NCI-H1436 treated with DMSO at 0.1 percent for 48 hours (cell line): Measurements from ENCODE around the gene RASGRP2.

Experiments used
- DNase-seq: peaks from one replicate; lab custom pipeline; 2025; lab: John Stamatoyannopoulos, UW

The RASGRP2 gene

GRCh38 chr11:64770120-64770519 lies 26.2 kb upstream of the RASGRP2 start:
- no peak for DNase-seq

GRCh38 chr11:64769283-64769682 lies 25.3 kb upstream of the RASGRP2 start:
- no peak for DNase-seq

GRCh38 chr11:64768300-64768694 lies 24.4 kb upstream of the RASGRP2 start:
- DNase-seq, result no peak

- DNase-seq, result no peak
Observed at GRCh38 chr11:64767344-64768299, 23.7 kb upstream of the RASGRP2 start.

GRCh38 chr11:64766881-64767280 lies 22.9 kb upstream of the RASGRP2 start:
- no peak for DNase-seq

- no peak for DNase-seq
Observed at GRCh38 chr11:64765851-64766665, 22.1 kb upstream of the RASGRP2 start.

- no peak for DNase-seq
Observed at GRCh38 chr11:64765291-64765850, 21.4 kb upstream of the RASGRP2 start.

GRCh38 chr11:64764753-64765152 lies 20.8 kb upstream of the RASGRP2 start:
- DNase-seq, result no peak

GRCh38 chr11:64764040-64764611 lies 20.2 kb upstream of the RASGRP2 start:
- DNase-seq, result no peak

GRCh38 chr11:64763526-64764039 lies 19.6 kb upstream of the RASGRP2 start:
- no peak for DNase-seq

GRCh38 chr11:64762674-64763525 lies 19.0 kb upstream of the RASGRP2 start:
- no peak for DNase-seq

GRCh38 chr11:64762277-64762673 lies 18.3 kb upstream of the RASGRP2 start:
- no peak for DNase-seq

- no peak for DNase-seq
Observed at GRCh38 chr11:64760759-64761420, 16.9 kb upstream of the RASGRP2 start.

- no peak for DNase-seq
Observed at GRCh38 chr11:64759722-64760719, 16.1 kb upstream of the RASGRP2 start, which contains the start of gene PYGM. TSS of gene PYGM (minus strand) at chr11:64759974. CDS start at chr11:64759898, 76 bp downstream.

- DNase-seq, result no peak
Observed at GRCh38 chr11:64759131-64759721, 15.3 kb upstream of the RASGRP2 start.

- DNase-seq, result no peak
Observed at GRCh38 chr11:64758330-64759079, 14.6 kb upstream of the RASGRP2 start.

- no peak for DNase-seq
Observed at GRCh38 chr11:64757549-64758329, 13.8 kb upstream of the RASGRP2 start.
